Middle frontal gyrus (tissue), 1 donor: ENCODE results near the gene RPGRIP1L.

Experiments used
- DNase-seq: peaks from one replicate; pipeline ENCODE4 v3.0.0-alpha.2; 2015; ENCODE audit warnings: low spot score; ENCODE audit errors: extremely low spot score

The RPGRIP1L gene

DNA sequence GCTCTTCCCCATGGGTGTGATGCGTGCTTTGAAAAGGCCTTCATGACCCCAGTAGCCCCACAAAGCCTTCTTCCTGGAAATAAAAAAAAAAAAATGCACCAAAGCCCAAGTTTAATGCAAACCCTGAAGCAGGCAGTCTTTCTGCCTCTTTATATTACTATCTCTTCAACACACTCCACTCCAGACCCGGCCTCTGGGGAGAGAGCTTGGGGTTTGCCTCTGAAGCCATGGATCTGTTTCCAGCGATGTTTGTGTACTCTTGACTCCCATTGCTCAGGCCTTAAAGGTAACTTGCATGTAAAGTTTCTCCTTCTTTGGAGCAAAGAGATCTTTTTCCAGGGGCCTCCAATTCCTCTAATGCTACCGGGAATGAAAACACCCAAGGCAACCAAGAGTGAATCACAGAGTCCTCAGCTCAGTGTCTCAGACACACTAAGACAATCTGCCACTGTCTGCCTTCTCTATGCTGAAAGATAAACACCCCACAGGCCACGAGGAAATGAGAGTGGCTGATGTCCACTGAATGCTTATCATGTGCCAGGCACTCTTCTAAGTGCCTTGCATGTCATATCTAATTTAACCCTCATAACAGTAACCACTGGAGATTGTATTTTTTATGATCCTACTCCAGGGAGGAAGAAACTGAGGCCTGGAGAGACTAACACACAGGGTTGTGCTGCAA, 144.2 kb downstream of the RPGRIP1L start:
- DNase-seq: no peak

DNA sequence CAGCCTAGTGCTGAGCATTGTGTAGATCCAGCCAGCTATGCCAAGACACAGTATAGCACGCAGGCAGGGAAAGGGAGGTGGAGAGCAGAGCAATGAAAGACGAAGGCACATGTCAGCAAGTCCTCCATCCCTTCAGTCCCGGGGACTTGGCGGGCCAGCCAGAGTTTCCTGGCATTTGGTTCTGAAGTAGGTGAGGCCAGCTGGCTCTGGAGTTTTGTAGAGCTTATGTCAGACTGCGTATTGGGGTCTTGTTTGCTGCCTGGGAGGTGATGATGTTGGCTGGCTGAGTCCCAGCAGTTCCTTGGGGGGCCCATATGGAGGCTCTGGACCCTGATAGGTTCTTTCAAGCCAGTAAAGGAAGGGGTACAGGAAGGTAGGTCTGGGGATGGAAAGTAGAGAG, 144.9 kb downstream of the RPGRIP1L start:
- no peak for DNase-seq

DNA sequence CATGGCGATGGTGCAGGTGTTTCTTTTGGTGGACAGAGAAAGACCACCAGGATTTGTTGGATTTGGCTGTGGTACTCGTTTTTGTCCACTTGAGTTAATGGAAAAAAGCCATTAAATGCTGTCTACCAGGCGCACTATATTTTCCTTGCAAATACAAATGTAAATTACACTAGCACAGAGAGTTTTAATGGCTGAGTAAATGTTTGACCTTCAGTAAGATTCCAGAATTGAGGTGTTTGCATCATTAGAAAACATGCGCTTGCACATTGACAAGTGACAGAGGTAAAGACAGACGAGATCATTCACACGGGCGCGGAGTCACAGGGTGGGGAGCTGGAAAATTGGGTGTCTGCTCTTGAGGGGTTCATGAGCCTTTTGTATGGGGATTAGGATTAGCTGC, 147.1 kb downstream of the RPGRIP1L start:
- DNase-seq: no peak

DNA sequence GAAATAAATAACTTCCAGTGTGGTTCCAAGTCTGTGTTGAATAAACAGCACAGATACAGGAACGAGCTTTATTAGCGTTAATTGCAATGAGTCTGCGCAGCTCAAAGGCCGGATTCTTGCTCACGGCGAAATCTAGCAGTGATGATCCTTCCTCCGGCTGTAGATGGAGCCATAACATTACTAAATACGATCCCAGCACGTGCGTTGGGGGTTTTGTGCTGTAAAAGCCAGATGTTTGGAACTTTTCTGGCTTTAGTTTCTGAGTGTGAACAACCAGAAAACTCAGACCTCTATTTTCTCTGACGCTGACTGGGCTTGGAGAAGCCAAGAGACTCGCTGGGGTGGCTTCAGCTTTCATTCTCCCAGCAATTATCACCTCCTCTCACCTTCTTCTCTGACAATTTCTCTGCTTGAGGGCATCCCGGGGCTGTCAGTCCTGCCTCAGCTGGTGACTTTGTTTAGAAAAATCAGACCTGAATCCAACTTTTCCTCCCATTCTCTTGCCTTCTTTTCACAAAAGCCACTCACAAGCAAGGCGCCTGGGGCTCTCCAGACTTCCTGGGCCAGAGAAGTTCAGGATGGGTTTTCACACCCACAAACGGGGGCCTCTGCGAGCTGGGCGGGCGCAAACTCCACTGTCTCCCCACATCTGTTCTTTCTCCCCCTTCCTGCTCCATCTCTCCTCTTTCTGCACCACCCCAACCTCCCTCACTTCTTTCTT, 153.5 kb downstream of the RPGRIP1L start:
- peak; percentile 26 for DNase-seq
